ENCODE data around the gene SND1. TPM values are rescaled to one million over a fixed set of nuclear protein-coding genes. Genes with fewer than 3 reads are reported as not detected.
A peak's percentile ranks its signal among the peaks of the same experiment; 100 is the strongest.

Gene SND1
- polyA plus RNA-seq, 3 donors, result 46.5 to 97.3 (median 79.8) TPM

DNA sequence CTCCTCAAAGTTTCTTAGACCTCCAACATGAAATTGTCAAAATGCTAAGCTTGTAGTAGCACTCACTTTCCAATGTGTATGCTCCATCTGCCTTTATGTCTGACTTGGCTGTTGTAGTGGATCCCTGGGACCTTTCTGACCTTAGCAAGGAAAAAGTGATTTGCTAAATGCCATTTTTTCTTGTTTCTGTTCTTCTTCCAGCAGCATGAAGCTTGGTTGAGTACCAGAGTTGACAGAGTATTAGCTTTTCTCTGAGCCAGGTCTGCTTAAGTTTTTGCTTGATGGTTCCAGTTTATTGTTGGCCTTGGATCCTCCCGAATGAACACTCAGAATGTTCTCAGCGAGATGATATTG is 168.7 kb downstream of the SND1 start:
- 100% methylated on average over 1 of the region's 2 CpGs for WGBS (ENCODE audit: insufficient coverage)
- Histone ChIP-seq H3K27me3 (ENCODE audit: control insufficient read depth in 2 of 2, insufficient read depth in 2 of 2, low read length in 2 of 2) (no peaks in the 10 kb centered on the region), H2AFZ (ENCODE audit: insufficient read depth, low read depth, low read length, poor library complexity, severe bottlenecking) (no peak overlapping the region), H3K79me2 (ENCODE audit: insufficient read depth, low read length) (peaks cover 83% of the 10 kb centered on the region), H3K4me1 (ENCODE audit: control insufficient read depth in 1 of 2, insufficient read depth in 2 of 2, low read length in 2 of 2) (peaks cover 19 to 21% of the 10 kb centered on the region in 2 donors), H3K4me2 (replicated peaks; ENCODE audit: extremely low read depth, low read length, poor library complexity, severe bottlenecking) (peak overlapping the region; percentile 42), H4K20me1 (ENCODE audit: insufficient read depth, low read length) (peaks cover 42% of the 10 kb centered on the region), H3K27ac (ENCODE audit: low read depth in 1 of 2, low read length in 2 of 2) (peak overlapping the region in 1 of 2 donors; percentile 82), H3K9ac (ENCODE audit: insufficient read depth, low read length, poor library complexity, severe bottlenecking) (no peak overlapping the region), H3K9me3 (replicated peaks in 1 of 2; ENCODE audit: control insufficient read depth in 1 of 2, insufficient read depth in 1 of 2, low read length in 2 of 2) (no peaks in the 10 kb centered on the region), H3K4me3 (replicated peaks in 1 of 3; ENCODE audit: low read depth in 2 of 3, low read length in 3 of 3) (peak overlapping the region in 2 of 3 experiments; percentile 5 to 18), H3K36me3 (replicated peaks in 1 of 2; ENCODE audit: control insufficient read depth in 1 of 2, insufficient read depth in 2 of 2, low read length in 2 of 2) (no peaks in the 10 kb centered on the region)
- peak overlapping the region in 1 of 2 donors; percentile 50 for H3K4me3 Mint-ChIP-seq
- intact Hi-C loops (cut with micrococcal nuclease), result no loop called here
- TF ChIP-seq, protein P1, sequence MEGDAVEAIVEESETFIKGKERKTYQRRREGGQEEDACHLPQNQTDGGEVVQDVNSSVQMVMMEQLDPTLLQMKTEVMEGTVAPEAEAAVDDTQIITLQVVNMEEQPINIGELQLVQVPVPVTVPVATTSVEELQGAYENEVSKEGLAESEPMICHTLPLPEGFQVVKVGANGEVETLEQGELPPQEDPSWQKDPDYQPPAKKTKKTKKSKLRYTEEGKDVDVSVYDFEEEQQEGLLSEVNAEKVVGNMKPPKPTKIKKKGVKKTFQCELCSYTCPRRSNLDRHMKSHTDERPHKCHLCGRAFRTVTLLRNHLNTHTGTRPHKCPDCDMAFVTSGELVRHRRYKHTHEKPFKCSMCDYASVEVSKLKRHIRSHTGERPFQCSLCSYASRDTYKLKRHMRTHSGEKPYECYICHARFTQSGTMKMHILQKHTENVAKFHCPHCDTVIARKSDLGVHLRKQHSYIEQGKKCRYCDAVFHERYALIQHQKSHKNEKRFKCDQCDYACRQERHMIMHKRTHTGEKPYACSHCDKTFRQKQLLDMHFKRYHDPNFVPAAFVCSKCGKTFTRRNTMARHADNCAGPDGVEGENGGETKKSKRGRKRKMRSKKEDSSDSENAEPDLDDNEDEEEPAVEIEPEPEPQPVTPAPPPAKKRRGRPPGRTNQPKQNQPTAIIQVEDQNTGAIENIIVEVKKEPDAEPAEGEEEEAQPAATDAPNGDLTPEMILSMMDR (IDR thresholded peaks at IDR 0.05), result no peak
- H3K4me1 Mint-ChIP-seq, result peaks cover 47% of the 10 kb centered on the region
- DNase-seq, result no peak
- peaks cover 10 to 23% of the 10 kb centered on the region in 2 donors for H3K36me3 Mint-ChIP-seq
- no peaks in the 10 kb centered on the region for H3K9me3 Mint-ChIP-seq
- H3K27ac Mint-ChIP-seq, result peak overlapping the region; percentile 83 to 93 (median 87)
- peaks cover 0 to 2% (median 0%) of the 10 kb centered on the region in 3 donors for H3K27me3 Mint-ChIP-seq (ENCODE audit: low read depth in 3 of 3)

DNA sequence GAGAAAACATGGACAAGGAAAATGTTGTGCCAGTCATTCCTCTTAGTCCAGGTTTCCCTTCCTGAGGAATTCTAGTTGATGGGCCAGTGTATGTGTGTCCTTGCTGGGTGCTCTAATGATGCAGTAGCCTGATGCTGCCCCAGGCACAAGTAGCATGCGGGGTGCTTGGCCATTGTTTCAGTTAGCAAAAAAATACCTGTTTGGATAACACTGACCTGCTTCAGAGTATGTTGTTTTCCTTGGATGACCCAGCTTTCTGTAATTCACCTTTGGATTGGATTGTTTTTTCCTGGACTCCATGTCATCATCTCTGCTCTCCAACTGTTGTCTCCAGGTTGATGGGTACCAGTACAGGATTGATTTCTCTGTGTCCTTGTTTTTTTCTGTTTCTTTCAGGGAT is 169.2 kb downstream of the SND1 start:
- Histone ChIP-seq H3K9ac (ENCODE audit: insufficient read depth, low read length, poor library complexity, severe bottlenecking) (no peak overlapping the region), H3K4me1 (ENCODE audit: control insufficient read depth in 1 of 2, insufficient read depth in 2 of 2, low read length in 2 of 2) (peaks cover 19 to 21% of the 10 kb centered on the region in 2 donors), H3K27me3 (ENCODE audit: control insufficient read depth in 2 of 2, insufficient read depth in 2 of 2, low read length in 2 of 2) (no peaks in the 10 kb centered on the region), H2AFZ (ENCODE audit: insufficient read depth, low read depth, low read length, poor library complexity, severe bottlenecking) (no peak overlapping the region), H3K9me3 (replicated peaks in 1 of 2; ENCODE audit: control insufficient read depth in 1 of 2, insufficient read depth in 1 of 2, low read length in 2 of 2) (no peaks in the 10 kb centered on the region), H3K27ac (ENCODE audit: low read depth in 1 of 2, low read length in 2 of 2) (peak overlapping the region in 1 of 2 donors; percentile 82), H3K4me2 (replicated peaks; ENCODE audit: extremely low read depth, low read length, poor library complexity, severe bottlenecking) (no peak overlapping the region), H3K79me2 (ENCODE audit: insufficient read depth, low read length) (peaks cover 80% of the 10 kb centered on the region), H3K4me3 (replicated peaks in 1 of 3; ENCODE audit: low read depth in 2 of 3, low read length in 3 of 3) (no peak overlapping the region), H4K20me1 (ENCODE audit: insufficient read depth, low read length) (peaks cover 38% of the 10 kb centered on the region), H3K36me3 (replicated peaks in 1 of 2; ENCODE audit: control insufficient read depth in 1 of 2, insufficient read depth in 2 of 2, low read length in 2 of 2) (no peaks in the 10 kb centered on the region)
- WGBS (ENCODE audit: insufficient coverage), result 100% methylated on average over 1 of the region's 1 CpG
- peaks cover 7 to 19% of the 10 kb centered on the region in 2 donors for H3K36me3 Mint-ChIP-seq
- H3K9me3 Mint-ChIP-seq, result no peaks in the 10 kb centered on the region
- peaks cover 0 to 2% (median 0%) of the 10 kb centered on the region in 3 donors for H3K27me3 Mint-ChIP-seq (ENCODE audit: low read depth in 3 of 3)
- H3K27ac Mint-ChIP-seq, result peak overlapping the region in 6 of 7 donors; percentile 83 to 93 (median 87)
- H3K4me1 Mint-ChIP-seq, result peaks cover 44% of the 10 kb centered on the region
- no peak overlapping the region for H3K4me3 Mint-ChIP-seq
- DNase-seq, result no peak
- intact Hi-C loops (cut with micrococcal nuclease), result no loop called here
- TF ChIP-seq, protein P1 (IDR thresholded peaks at IDR 0.05), result no peak

Measured in CD14-positive monocyte (primary cell).